Mucosa of rectum (tissue), 2 donors: Measurements from ENCODE around the gene ZNF213.
A peak's percentile ranks its signal among the peaks of the same experiment; 100 is the strongest.

Experiments
- H3K27ac ChIP-seq, 2 donors: one replicate each; pipeline ENCODE4 v1.7.0; 2013; ENCODE audit warnings: inconsistent platforms in 2 of 2, low read depth in 2 of 2, low read length in 2 of 2
- H3K27me3 ChIP-seq, 2 donors: one replicate each; pipeline ENCODE4 v1.7.0; 2013; ENCODE audit warnings: low read length in 2 of 2; ENCODE audit not compliant: control insufficient read depth in 2 of 2, insufficient read depth in 2 of 2
- H3K36me3 ChIP-seq, 2 donors: one replicate each; pipeline ENCODE4 v1.7.0; 2013; ENCODE audit warnings: low read length in 2 of 2; ENCODE audit not compliant: control insufficient read depth in 2 of 2, insufficient read depth in 2 of 2
- H3K4me1 ChIP-seq, 2 donors: one replicate each; pipeline ENCODE4 v1.7.0; 2013; ENCODE audit warnings: low read length in 2 of 2, mild to moderate bottlenecking in 1 of 2; ENCODE audit not compliant: control insufficient read depth in 2 of 2, insufficient read depth in 2 of 2
- H3K4me3 ChIP-seq, 2 donors: one replicate each; pipeline ENCODE4 v1.7.0; 2013; ENCODE audit warnings: low read length in 2 of 2
- H3K9ac ChIP-seq, 2 donors: one replicate each; pipeline ENCODE4 v1.7.0; 2013; ENCODE audit warnings: low read length in 2 of 2, low read depth in 1 of 2, mild to moderate bottlenecking in 1 of 2
- H3K9me3 ChIP-seq, 2 donors: one replicate each; pipeline ENCODE4 v1.7.0; 2013; ENCODE audit warnings: low read length in 2 of 2; ENCODE audit not compliant: control insufficient read depth in 2 of 2
- donor health status: healthy.
- donor health status: Normal muscosa, but diverticular disease.

Gene ZNF213

GRCh38 chr16:3101841-3102470 is 32.9 kb upstream of the ZNF213 start:
- Histone ChIP-seq H3K4me3 (no peak overlapping the region), H3K27ac (no peak overlapping the region), H3K4me1 (peaks cover 15 to 21% of the 10 kb centered on the region in 2 donors), H3K36me3 (no peaks in the 10 kb centered on the region), H3K9me3 (no peaks in the 10 kb centered on the region), H3K9ac (no peak overlapping the region), H3K27me3 (no peaks in the 10 kb centered on the region)

DNA sequence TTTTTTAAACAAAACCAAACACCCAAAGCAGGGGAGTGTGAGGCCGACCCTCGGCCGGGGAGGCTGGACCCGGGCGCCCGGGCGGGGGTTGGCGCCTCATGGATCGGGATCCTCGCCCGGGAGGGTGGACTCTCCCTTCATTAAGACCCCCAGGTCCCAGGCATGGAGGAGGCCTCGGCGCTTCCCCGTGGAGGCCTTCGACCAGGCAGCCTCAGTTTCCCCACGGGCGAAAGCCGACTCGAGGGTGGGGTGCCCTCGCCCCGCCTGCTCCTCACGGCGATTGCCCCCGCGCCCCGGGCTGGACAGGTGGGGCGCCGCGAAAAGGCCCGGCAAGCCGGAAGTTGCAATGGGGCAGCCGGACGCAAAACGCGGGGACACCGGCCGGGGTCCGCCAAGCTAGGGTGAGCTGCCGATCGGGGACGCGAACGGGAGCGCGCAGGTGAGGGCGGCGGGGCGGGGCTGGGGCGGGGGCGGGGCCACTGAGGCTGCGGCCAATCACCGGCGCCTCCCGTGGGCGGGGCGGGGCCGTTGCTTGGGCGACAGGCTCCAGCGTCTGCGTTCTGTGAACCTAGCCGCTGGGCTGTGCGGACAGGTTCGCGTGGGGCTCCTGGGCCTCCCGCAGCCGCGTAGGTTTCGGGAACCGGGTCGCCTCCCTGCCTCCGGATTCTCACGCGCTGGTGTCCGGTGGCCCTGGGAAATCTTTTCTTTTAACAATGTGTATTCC is 28.5 kb upstream of the ZNF213 start:
- peak overlapping the region; percentile 82 to 83 for H3K27ac ChIP-seq
- no peaks in the 10 kb centered on the region for H3K27me3 ChIP-seq
- peak overlapping the region; percentile 80 to 95 for H3K9ac ChIP-seq
- H3K9me3 ChIP-seq, result no peaks in the 10 kb centered on the region
- no peaks in the 10 kb centered on the region for H3K36me3 ChIP-seq
- H3K4me1 ChIP-seq, result peaks cover 12 to 16% of the 10 kb centered on the region in 2 donors
- H3K4me3 ChIP-seq, result peak overlapping the region; percentile 81 to 83

- H3K27ac ChIP-seq, result peak within 1 kb of the TSS; percentile 35 to 48
- H3K9me3 ChIP-seq, result no peaks in the 10 kb centered on the region
- H3K9ac ChIP-seq, result peak within 1 kb of the TSS; percentile 81 to 84
- H3K4me3 ChIP-seq, result peak within 1 kb of the TSS; percentile 80 to 87
- H3K4me1 ChIP-seq, result peaks cover 23 to 24% of the 10 kb centered on the region in 2 donors
- peaks cover 8 to 10% of the 10 kb centered on the region in 2 donors for H3K36me3 ChIP-seq
- no peaks in the 10 kb centered on the region for H3K27me3 ChIP-seq
Observed at GRCh38 chr16:3112058-3112880, 22.6 kb upstream of the ZNF213 start, which contains the start of gene ZNF205. ZNF205 (plus strand) TSS chr16:3112586; CDS start chr16:3113431, 845 bp downstream.

- Histone ChIP-seq H3K9ac (peak overlapping the region; percentile 81 to 84), H3K36me3 (peaks cover 8 to 10% of the 10 kb centered on the region in 2 donors), H3K9me3 (no peaks in the 10 kb centered on the region), H3K27me3 (no peaks in the 10 kb centered on the region), H3K4me1 (peaks cover 19 to 22% of the 10 kb centered on the region in 2 donors), H3K4me3 (peak overlapping the region; percentile 80 to 87), H3K27ac (peak overlapping the region; percentile 35 to 48)
Observed at GRCh38 chr16:3112881-3113574, 21.8 kb upstream of the ZNF213 start.

DNA sequence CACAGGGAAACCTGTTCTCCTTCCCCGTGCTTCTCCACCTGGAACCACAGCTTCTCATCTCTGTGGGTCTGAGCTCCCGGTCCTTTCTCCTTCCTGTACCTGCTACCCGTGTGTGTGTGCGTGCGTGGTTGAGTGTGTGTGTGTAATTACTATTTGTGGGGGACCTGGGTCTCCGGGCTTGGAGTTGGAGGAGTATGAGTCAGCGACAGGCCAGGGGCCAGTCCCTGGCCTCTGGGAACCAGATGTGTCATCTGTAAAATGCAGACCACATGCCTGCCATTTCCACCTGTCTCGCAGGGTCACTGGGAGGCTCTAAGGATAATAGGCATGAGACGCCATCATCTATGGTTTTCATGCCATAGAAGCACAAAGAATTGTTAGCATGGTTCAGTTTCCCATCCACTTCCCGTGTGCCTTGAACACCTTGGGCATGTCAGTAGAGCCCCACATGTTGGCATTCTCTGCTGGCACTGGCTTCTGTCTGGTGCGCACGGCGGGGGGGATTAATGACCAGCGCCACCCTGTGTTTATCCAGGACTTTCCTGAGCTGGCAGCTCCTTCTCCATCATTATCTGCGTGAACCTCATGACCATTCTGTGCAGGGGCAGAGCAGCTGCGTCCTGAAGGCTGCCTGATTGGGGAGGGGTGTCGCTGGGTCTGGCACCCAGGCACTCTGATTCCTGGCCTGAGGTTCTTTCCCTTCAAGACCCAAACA is 20.9 kb upstream of the ZNF213 start:
- peaks cover 19 to 22% of the 10 kb centered on the region in 2 donors for H3K4me1 ChIP-seq
- H3K4me3 ChIP-seq, result peak overlapping the region; percentile 80 to 87
- H3K9ac ChIP-seq, result peak overlapping the region; percentile 41 to 81
- no peaks in the 10 kb centered on the region for H3K9me3 ChIP-seq
- H3K27me3 ChIP-seq, result no peaks in the 10 kb centered on the region
- peaks cover 8 to 10% of the 10 kb centered on the region in 2 donors for H3K36me3 ChIP-seq
- H3K27ac ChIP-seq, result no peak overlapping the region

DNA sequence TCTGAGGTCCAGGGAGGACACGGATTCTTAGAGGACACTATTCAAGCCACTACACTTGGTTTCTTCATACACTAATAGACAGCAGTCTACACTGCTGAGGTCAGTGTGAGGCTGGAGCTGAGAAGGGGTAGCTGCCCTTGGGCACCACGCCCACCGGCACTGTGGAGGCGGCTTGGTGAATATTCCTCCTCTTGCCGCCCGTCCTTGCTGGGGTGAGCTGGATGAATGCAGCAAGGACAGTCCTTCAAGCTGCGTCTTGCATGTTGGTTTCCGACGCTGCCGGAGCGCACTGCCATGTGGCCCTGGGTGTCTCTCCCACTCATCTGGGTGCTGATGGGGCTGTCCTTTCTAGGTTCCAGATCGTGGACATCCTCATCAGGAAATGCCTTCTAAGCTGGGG is 19.8 kb upstream of the ZNF213 start:
- Histone ChIP-seq H3K27ac (no peak overlapping the region), H3K9ac (no peak overlapping the region), H3K4me1 (peaks cover 19 to 22% of the 10 kb centered on the region in 2 donors), H3K9me3 (no peaks in the 10 kb centered on the region), H3K4me3 (no peak overlapping the region), H3K27me3 (no peaks in the 10 kb centered on the region), H3K36me3 (peaks cover 13 to 15% of the 10 kb centered on the region in 2 donors)

DNA sequence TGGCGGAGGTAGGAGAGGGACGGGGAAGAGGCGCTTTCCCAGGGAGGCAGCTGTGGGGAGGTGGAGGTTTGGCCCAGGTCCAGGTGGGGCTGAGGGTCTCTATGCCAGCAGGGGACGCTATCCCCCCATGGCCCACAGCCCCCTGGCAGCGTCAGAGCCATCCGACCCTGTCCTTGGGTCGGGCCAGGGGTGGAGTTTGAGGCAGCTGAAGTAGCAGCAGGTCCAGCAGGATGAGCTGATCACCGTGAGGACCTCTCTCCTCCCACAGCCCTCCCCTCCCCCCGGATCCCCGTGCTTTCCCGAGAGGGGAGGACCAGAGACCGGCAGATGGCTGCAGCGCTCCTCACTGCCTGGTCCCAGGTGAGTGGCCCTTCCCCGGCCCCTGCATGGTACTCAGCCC is 19.3 kb upstream of the ZNF213 start:
- no peaks in the 10 kb centered on the region for H3K9me3 ChIP-seq
- H3K4me1 ChIP-seq, result peaks cover 19 to 22% of the 10 kb centered on the region in 2 donors
- no peak overlapping the region for H3K4me3 ChIP-seq
- peaks cover 13 to 15% of the 10 kb centered on the region in 2 donors for H3K36me3 ChIP-seq
- no peak overlapping the region for H3K9ac ChIP-seq
- no peaks in the 10 kb centered on the region for H3K27me3 ChIP-seq
- H3K27ac ChIP-seq, result no peak overlapping the region

- no peak overlapping the region for H3K9ac ChIP-seq
- no peak overlapping the region for H3K27ac ChIP-seq
- H3K4me3 ChIP-seq, result no peak overlapping the region
- H3K36me3 ChIP-seq, result peaks cover 13 to 15% of the 10 kb centered on the region in 2 donors
- H3K27me3 ChIP-seq, result no peaks in the 10 kb centered on the region
- H3K9me3 ChIP-seq, result no peaks in the 10 kb centered on the region
- peaks cover 7 to 8% of the 10 kb centered on the region in 2 donors for H3K4me1 ChIP-seq
Observed at GRCh38 chr16:3118204-3118790, 16.5 kb upstream of the ZNF213 start.

- no peak overlapping the region for H3K9ac ChIP-seq
- H3K36me3 ChIP-seq, result peaks cover 13 to 15% of the 10 kb centered on the region in 2 donors
- no peak overlapping the region for H3K27ac ChIP-seq
Observed at GRCh38 chr16:3118846-3119245, 16.0 kb upstream of the ZNF213 start.

More at GRCh38 chr16:3118846-3119245, 16.0 kb upstream of the ZNF213 start:
- peaks cover 5 to 7% of the 10 kb centered on the region in 2 donors for H3K4me1 ChIP-seq
- H3K4me3 ChIP-seq, result no peak overlapping the region
- H3K27me3 ChIP-seq, result no peaks in the 10 kb centered on the region
- no peaks in the 10 kb centered on the region for H3K9me3 ChIP-seq
